K562 (cell line): ENCODE data around the gene PDE4A. TPM values are rescaled to one million over a fixed set of nuclear protein-coding genes. Genes with fewer than 3 reads are reported as not detected.

ENCODE experiments used
- ATAC-seq: fragments of 200-7000 bp; cut with Tn5 transposase; 3 replicates; pipeline ENCODE4 v1.9.1; 2020; ENCODE audit warnings: moderate library complexity
- BruUV-seq: library from RNA; stranded (reverse); fragments of 400-500 nt; replicated peaks from 2 replicates; lab custom pipeline; 2021; lab: Mats Ljungman, UMichigan
- CTCF ChIA-PET: fragments of 300-600 bp; formaldehyde crosslinking; extraction: SDS; loops from one replicate; lab custom pipeline; 2021; ENCODE audit warnings: low intra/inter-chr PET ratio; lab: Yijun Ruan, JAX
- POLR2A ChIA-PET: fragments of 300-600, 350-650 bp; sonication (Branson Sonifier 250); formaldehyde crosslinking; extraction: SDS; loops from one replicate; lab custom pipeline; 2021; ENCODE audit warnings: antibody characterized with exemption, inconsistent platforms; lab: Yijun Ruan, JAX
- DNase-seq, 4 experiments: peaks; one replicate each; pipeline versions ENCODE4 v3.0.0 to v3.0.0-alpha.2; 2011 to 2018; ENCODE audit warnings: low spot score in 3 of 4, mixed read lengths in 3 of 4; ENCODE audit errors: extremely low read depth in 1 of 4
- FAIRE-seq: peaks from 2 replicates; lab custom pipeline; 2011; peaks lifted over from hg19 to GRCh38; lab: Jason Lieb, UNC
- H2AFZ ChIP-seq: 2 replicates; pipeline ENCODE4 v1.6.0; 2011; ENCODE audit warnings: low read depth, low read length, control low read depth, inconsistent platforms
- H3K27ac ChIP-seq: fragments of 200-600 bp; 3 replicates; pipeline ENCODE4 v1.8.0; 2011; ENCODE audit warnings: low read depth, mild to moderate bottlenecking, control low read depth, inconsistent platforms, low read length, moderate library complexity, mixed read lengths; ENCODE audit errors: extremely low read depth
- H3K27me3 ChIP-seq, 2 experiments: fragments of 300-600 bp in 1 of 2; 2 replicates in 1 of 2; 3 replicates in 1 of 2; pipeline versions ENCODE4 v1.6.0 to v1.8.0; 2011; ENCODE audit warnings: inconsistent platforms in 2 of 2, low read length in 2 of 2, mild to moderate bottlenecking in 1 of 2, mixed read lengths in 1 of 2, moderate library complexity in 1 of 2; ENCODE audit not compliant: control insufficient read depth in 2 of 2, insufficient read depth in 2 of 2
- H3K36me3 ChIP-seq: fragments of 300-600 bp; 3 replicates; pipeline ENCODE4 v1.8.0; 2011; ENCODE audit warnings: mild to moderate bottlenecking, low read length, inconsistent platforms; ENCODE audit not compliant: control insufficient read depth, insufficient read depth
- H3K4me1 ChIP-seq, 2 experiments: fragments of 200-600 bp in 1 of 2; replicated peaks in 1 of 2; 2 replicates in 1 of 2; 3 replicates in 1 of 2; pipeline versions ENCODE4 v1.5.1 to v1.8.0; 2011; ENCODE audit warnings: inconsistent platforms in 2 of 2, low read length in 2 of 2, mild to moderate bottlenecking in 1 of 2, mixed read lengths in 1 of 2, moderate library complexity in 1 of 2; ENCODE audit not compliant: control insufficient read depth in 2 of 2, insufficient read depth in 2 of 2
- H3K4me2 ChIP-seq: 2 replicates; pipeline ENCODE4 v1.6.1; 2011; ENCODE audit warnings: low read length, control low read depth, inconsistent platforms, mixed read lengths; ENCODE audit not compliant: insufficient read depth
- H3K4me3 ChIP-seq: fragments of 200-600 bp; sonication (generic), shearing (Covaris generic); 2 replicates; pipeline ENCODE4 v1.5.1; 2016; ENCODE audit warnings: control low read depth, inconsistent platforms
- H3K79me2 ChIP-seq: fragments of 200-600 bp; 3 replicates; pipeline ENCODE4 v1.8.0; 2011; ENCODE audit warnings: low read length, inconsistent platforms; ENCODE audit not compliant: control insufficient read depth, insufficient read depth
- H3K9ac ChIP-seq, 2 experiments: 2 replicates each; pipeline versions ENCODE4 v1.6.0 to v1.6.1; 2011; ENCODE audit warnings: low read depth in 2 of 2, low read length in 2 of 2, control low read depth in 1 of 2, inconsistent platforms in 1 of 2, mild to moderate bottlenecking in 1 of 2, mixed read lengths in 1 of 2; ENCODE audit not compliant: insufficient read depth in 1 of 2
- H3K9me1 ChIP-seq: one replicate; pipeline ENCODE4 v1.6.0; 2011; ENCODE audit warnings: inconsistent platforms, mild to moderate bottlenecking, low read length, moderate library complexity; ENCODE audit not compliant: control insufficient read depth, insufficient read depth
- H3K9me3 ChIP-seq: replicated peaks from 2 replicates; pipeline ENCODE4 v1.5.1; 2011; ENCODE audit warnings: low read depth, low read length, inconsistent platforms; ENCODE audit not compliant: control insufficient read depth, insufficient read depth
- H4K20me1 ChIP-seq: replicated peaks from 2 replicates; pipeline ENCODE4 v1.6.1; 2011; ENCODE audit warnings: low read length, inconsistent platforms, mixed read lengths; ENCODE audit not compliant: control insufficient read depth, insufficient read depth
- CBFA2T3 ChIP-seq: fragments of 450-650 bp; IDR thresholded peaks from 2 replicates; pipeline ENCODE4 v1.6.1; 2017
- GATAD2A ChIP-seq: fragments of 450-650 bp; IDR thresholded peaks from 2 replicates; pipeline ENCODE4 v1.6.1; 2017
- LCOR ChIP-seq: sonication (generic); formaldehyde crosslinking; IDR thresholded peaks from 2 replicates; pipeline ENCODE4 v1.8.0; 2022; ENCODE audit warnings: mild to moderate bottlenecking, missing genetic modification reagents
- MTA3 ChIP-seq: fragments of 450-650 bp; formaldehyde crosslinking; IDR thresholded peaks from 2 replicates; pipeline ENCODE4 v1.6.1; 2017; ENCODE audit warnings: mild to moderate bottlenecking, borderline replicate concordance
- NFIC ChIP-seq: fragments of 450-650 bp; IDR thresholded peaks from 2 replicates; pipeline ENCODE4 v1.6.1; 2017; ENCODE audit warnings: mild to moderate bottlenecking, inconsistent platforms
- RAD21 ChIP-seq, 2 experiments: fragments of 250-450 bp in 1 of 2; fragments of 450-650 bp in 1 of 2; sonication (Bioruptor Pico) in 1 of 2; formaldehyde crosslinking in 1 of 2; IDR thresholded peaks in 1 of 2; conservative IDR thresholded peaks in 1 of 2; 2 replicates each; pipeline versions ENCODE4 v1.4.0 to v1.8.0; 2020 to 2022; ENCODE audit warnings: mild to moderate bottlenecking in 2 of 2, moderate library complexity in 1 of 2
- REST ChIP-seq, 2 experiments: fragments of 450-650 bp; formaldehyde crosslinking in 1 of 2; IDR thresholded peaks; 2 replicates each; pipeline versions ENCODE4 v1.4.0 to v1.6.1; 2014 to 2020; ENCODE audit warnings: mild to moderate bottlenecking in 2 of 2, borderline replicate concordance in 1 of 2, low read depth in 1 of 2
- TFAP4 ChIP-seq: sonication (generic); formaldehyde crosslinking; IDR thresholded peaks from 2 replicates; pipeline ENCODE4 v1.8.0; 2022; ENCODE audit warnings: missing genetic modification reagents, mild to moderate bottlenecking, moderate library complexity, borderline replicate concordance
- ZBTB7A ChIP-seq: IDR thresholded peaks from 2 replicates; pipeline ENCODE4 v1.6.1; 2011; ENCODE audit warnings: low read depth, mild to moderate bottlenecking, low read length, moderate library complexity, borderline replicate concordance; ENCODE audit not compliant: control insufficient read depth
- ZKSCAN1 ChIP-seq: fragments of 150-350 bp; IDR thresholded peaks from 2 replicates; pipeline ENCODE4 v1.6.1; 2016; ENCODE audit warnings: low read depth, low read length
- ZNF384 ChIP-seq: IDR thresholded peaks from 2 replicates; pipeline ENCODE4 v1.6.1; 2012; ENCODE audit warnings: low read depth, low read length, improper control_type of control experiment
- WGBS: fragments of 100-300 bp; shearing (Covaris generic); methylation state at CpG from one replicate; pipeline ENCODE4 v1.1.6; 2016; ENCODE audit warnings: low coverage, mixed read lengths; ENCODE audit not compliant: insufficient coverage; ENCODE audit errors: missing lambda C conversion rate; 5-methylcytosine and 5-hydroxymethylcytosine counted together
- in situ Hi-C: fragments of 300-500 bp; cut with MboI; formaldehyde crosslinking; loops from 4 replicates; pipeline ENCODE4 v1.15.0; 2018; ENCODE audit warnings: inconsistent platforms, mixed read lengths
- intact Hi-C: fragments of 100-400 bp; cut with micrococcal nuclease; formaldehyde crosslinking; loops from 2 replicates; pipeline ENCODE4 v1.14.2; 2022
- polyA plus RNA-seq, 8 experiments: library from polyadenylated mRNA; depleted of rRNA in 4 of 8; stranded (reverse) in 5 of 8; unstranded in 3 of 8; fragments of >200 nt; fragmentation: Nextera tagmentation in 2 of 8; fragmentation: Illumina TruSeq in 1 of 8; extraction: Ambion mirVana in 2 of 8; extraction: Trizol in 1 of 8; gene quantifications; 2 replicates each; pipeline versions ENCODE4 v1.2.1 to v1.2.3, GENCODE V29; 2011 to 2014; ENCODE audit warnings: inconsistent platforms in 1 of 8, missing spikeins in 1 of 8
- total RNA-seq, 7 experiments: library from RNA; depleted of rRNA in 6 of 7; stranded (reverse); fragments of >200 nt in 6 of 7; fragmentation: Illumina TruSeq in 2 of 7; extraction: Trizol in 2 of 7; gene quantifications; 2 replicates each; pipeline versions ENCODE4 v1.2.1 to v1.2.3, GENCODE V29; 2011 to 2021; ENCODE audit warnings: low replicate concordance in 1 of 7

PDE4A gene
- total and polyA plus RNA-seq, 9 of the 15 experiments (the other 6 are each of a cell fraction or from before 2014, with no cell fraction given) = 0.66 to 26.9 (median 4.6) TPM

GRCh38 chr19:10510301-10510802 is 90.0 kb downstream of the PDE4A start:
- Histone ChIP-seq H3K9me3 (no peaks in the 10 kb centered on the region), H3K4me1 (peaks cover 0 to 34% of the 10 kb centered on the region in 2 experiments; a peak in 3 of 5 replicates), H3K9me1 (no peaks in the 10 kb centered on the region), H3K4me2 (peak overlapping the region; percentile 25), H4K20me1 (no peaks in the 10 kb centered on the region), H2AFZ (peak overlapping the region; percentile 11; the same call in 1 of the 2 replicates), H3K27ac (no peak overlapping the region), H3K27me3 (peaks cover 0 to 6% of the 10 kb centered on the region in 2 experiments; a peak in 3 of 5 replicates), H3K79me2 (no peaks in the 10 kb centered on the region), H3K4me3 (no peak overlapping the region), H3K36me3 (no peaks in the 10 kb centered on the region), H3K9ac (peak overlapping the region in 1 of 2 experiments; percentile 88; a peak in 2 of 4 replicates)
- in situ Hi-C loops (no loop called here), intact Hi-C loops (no loop called here)
- CTCF ChIA-PET = interaction anchor here (0.5 kb wide), 1 partner anchor 60 kb away, joined by 4 read pairs; no protein-coding TSS in a partner anchor
- POLR2A ChIA-PET = interaction anchor here (0.7 kb wide), 1 partner anchor 124 kb away, joined by 3 read pairs; no protein-coding TSS in a partner anchor
- no TSS peak for BruUV-seq
- FAIRE-seq (no peak), DNase-seq (peak; percentile 59 to 72 (median 71)), ATAC-seq (peak; percentile 56; the same call in 2 of the 3 replicates)
- 4% methylated on average over 13 of the region's 15 CpGs for WGBS
- TF ChIP-seq TFAP4 (CRISPR knock-in tag) (peak; percentile 22; the same call in 1 of the 2 replicates), LCOR (CRISPR knock-in tag) (0 out of 2 replicates have a peak, but pooled peaks have one; percentile 44), NFIC (peak; percentile 88), ZKSCAN1 (no peak), REST (IDR thresholded peaks at IDR 0.05; ENCODE audit: borderline replicate concordance) (peak; percentile 34; the same call in 1 of the 2 replicates), REST (CRISPR knock-in tag; IDR thresholded peaks at IDR 0.05; ENCODE audit: low read depth) (no peak), RAD21 (CRISPR knock-in tag; conservative IDR thresholded peaks at IDR 0.05 in 1 of 2, IDR thresholded peaks at IDR 0.05 in 1 of 2) (peak in 1 of 2 experiments; percentile 41; a peak in 2 of 4 replicates), ZBTB7A (peak; percentile 82; the same call in 1 of the 2 replicates), CBFA2T3 (0 out of 2 replicates have a peak, but pooled peaks have one; percentile 6), GATAD2A (0 out of 2 replicates have a peak, but pooled peaks have one; percentile 15), MTA3 (0 out of 2 replicates have a peak, but pooled peaks have one; percentile 42), ZNF384 (0 out of 2 replicates have a peak, but pooled peaks have one; percentile 18)
